OCI-LY1 (cell line): ENCODE data around the gene TCN2.

Experiments
- H2AFZ ChIP-seq: fragments of 200-600 bp; sonication (generic), shearing (Covaris generic); 2 replicates; pipeline ENCODE4 v1.6.0; 2014; ENCODE audit warnings: antibody characterized with exemption, mild to moderate bottlenecking, low read length
- H3F3A ChIP-seq: fragments of 200-600 bp; sonication (generic), shearing (Covaris generic); 2 replicates; pipeline ENCODE4 v1.6.0; 2014; ENCODE audit warnings: mild to moderate bottlenecking, antibody characterized with exemption, low read length, moderate library complexity; ENCODE audit not compliant: insufficient read depth
- H3K27ac ChIP-seq: fragments of 200-600 bp; sonication (generic); 2 replicates; pipeline ENCODE4 v1.5.1; 2014; ENCODE audit warnings: low read length, mixed run types, mild to moderate bottlenecking, low read depth; ENCODE audit not compliant: poor library complexity, severe bottlenecking
- H3K27me3 ChIP-seq: fragments of 200-600 bp; sonication (generic); 2 replicates; pipeline ENCODE4 v1.6.0; 2014; ENCODE audit warnings: antibody characterized with exemption, mild to moderate bottlenecking, low read length, moderate library complexity; ENCODE audit not compliant: insufficient read depth
- H3K36me3 ChIP-seq: fragments of 200-600 bp; sonication (generic); 2 replicates; pipeline ENCODE4 v1.6.1; 2014; ENCODE audit warnings: mild to moderate bottlenecking, antibody characterized with exemption, low read length, moderate library complexity, mixed read lengths; ENCODE audit not compliant: insufficient read depth
- H3K4me1 ChIP-seq: fragments of 200-600 bp; sonication (generic); 2 replicates; pipeline ENCODE4 v1.5.1; 2014; ENCODE audit warnings: mild to moderate bottlenecking, low read length, moderate library complexity; ENCODE audit not compliant: insufficient read depth, severe bottlenecking
- H3K4me2 ChIP-seq: fragments of 200-600 bp; sonication (generic), shearing (Covaris generic); 2 replicates; pipeline ENCODE4 v1.6.1; 2014; ENCODE audit warnings: low read length
- H3K4me3 ChIP-seq: fragments of 200-600 bp; sonication (generic); 2 replicates; pipeline ENCODE4 v1.5.1; 2014; ENCODE audit warnings: low read length, low read depth, mild to moderate bottlenecking, mixed read lengths; ENCODE audit not compliant: poor library complexity, severe bottlenecking
- H3K79me2 ChIP-seq: fragments of 200-600 bp; shearing (Covaris generic); 2 replicates; pipeline ENCODE4 v1.6.1; 2016; ENCODE audit warnings: mixed run types, low read length, mixed read lengths; ENCODE audit not compliant: insufficient read depth
- H3K9ac ChIP-seq: fragments of 200-600 bp; sonication (generic), shearing (Covaris generic); 2 replicates; pipeline ENCODE4 v1.6.1; 2014; ENCODE audit warnings: mild to moderate bottlenecking, low read length, mixed read lengths
- H3K9me2 ChIP-seq: fragments of 200-600 bp; sonication (generic), shearing (Covaris generic); 2 replicates; pipeline ENCODE4 v1.6.1; 2014; ENCODE audit warnings: low read depth, mild to moderate bottlenecking, low read length, mixed read lengths
- H3K9me3 ChIP-seq: fragments of 200-600 bp; shearing (Covaris generic); 2 replicates; pipeline ENCODE4 v1.6.1; 2014; ENCODE audit warnings: low read length, mixed read lengths
- H4K20me1 ChIP-seq: fragments of 200-600 bp; sonication (generic), shearing (Covaris generic); 2 replicates; pipeline ENCODE4 v1.6.0; 2016; ENCODE audit warnings: mild to moderate bottlenecking, low read length; ENCODE audit not compliant: insufficient read depth
- EZH2 ChIP-seq: fragments of 200-600 bp; sonication (generic), shearing (Covaris generic); IDR thresholded peaks from 2 replicates; pipeline ENCODE4 v1.8.0; 2017; ENCODE audit warnings: borderline replicate concordance, mixed run types, mild to moderate bottlenecking, antibody characterized with exemption, low read length, moderate library complexity, mixed read lengths
- TF ChIP-seq, protein P1 (sequence below): fragments of 200-600 bp; sonication (generic), shearing (Covaris generic); IDR thresholded peaks from 2 replicates; pipeline ENCODE4 v1.5.1; 2017; ENCODE audit warnings: mild to moderate bottlenecking, antibody characterized with exemption, low read length, moderate library complexity, mixed read lengths

Gene TCN2

DNA sequence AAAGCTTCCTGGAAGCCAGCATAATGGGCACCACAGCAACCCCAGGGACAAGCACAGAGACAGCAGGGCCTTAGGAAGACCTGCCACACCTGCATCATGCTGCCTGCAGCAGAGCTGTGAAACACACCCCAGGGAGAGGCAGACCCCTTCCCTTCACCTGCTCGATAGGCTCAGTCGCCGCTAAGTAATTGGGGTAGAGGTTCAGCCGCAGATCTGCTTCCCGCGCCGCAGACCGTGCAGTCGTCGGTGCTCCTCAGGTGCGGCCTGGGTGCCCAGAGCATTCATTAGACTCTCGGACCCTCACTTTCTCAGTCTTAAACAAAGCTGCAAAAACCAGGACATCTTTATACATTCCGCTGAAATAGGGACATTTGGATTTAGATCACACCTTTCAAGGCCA is 57.8 kb downstream of the TCN2 start:
- H3K4me3 ChIP-seq = no peak overlapping the region
- H3K79me2 ChIP-seq = no peaks in the 10 kb centered on the region
- no peak overlapping the region for H3K9ac ChIP-seq
- no peaks in the 10 kb centered on the region for H3F3A ChIP-seq
- no peak overlapping the region for H2AFZ ChIP-seq
- no peaks in the 10 kb centered on the region for H4K20me1 ChIP-seq
- no peak overlapping the region for H3K27ac ChIP-seq
- peaks cover 16% of the 10 kb centered on the region for H3K4me1 ChIP-seq
- H3K27me3 ChIP-seq = no peaks in the 10 kb centered on the region; the same call in 1 of the 2 replicates
- no peak overlapping the region for H3K4me2 ChIP-seq
- no peaks in the 10 kb centered on the region for H3K9me3 ChIP-seq
- H3K36me3 ChIP-seq = no peaks in the 10 kb centered on the region
- no peaks in the 10 kb centered on the region for H3K9me2 ChIP-seq
- TF ChIP-seq, protein P1, sequence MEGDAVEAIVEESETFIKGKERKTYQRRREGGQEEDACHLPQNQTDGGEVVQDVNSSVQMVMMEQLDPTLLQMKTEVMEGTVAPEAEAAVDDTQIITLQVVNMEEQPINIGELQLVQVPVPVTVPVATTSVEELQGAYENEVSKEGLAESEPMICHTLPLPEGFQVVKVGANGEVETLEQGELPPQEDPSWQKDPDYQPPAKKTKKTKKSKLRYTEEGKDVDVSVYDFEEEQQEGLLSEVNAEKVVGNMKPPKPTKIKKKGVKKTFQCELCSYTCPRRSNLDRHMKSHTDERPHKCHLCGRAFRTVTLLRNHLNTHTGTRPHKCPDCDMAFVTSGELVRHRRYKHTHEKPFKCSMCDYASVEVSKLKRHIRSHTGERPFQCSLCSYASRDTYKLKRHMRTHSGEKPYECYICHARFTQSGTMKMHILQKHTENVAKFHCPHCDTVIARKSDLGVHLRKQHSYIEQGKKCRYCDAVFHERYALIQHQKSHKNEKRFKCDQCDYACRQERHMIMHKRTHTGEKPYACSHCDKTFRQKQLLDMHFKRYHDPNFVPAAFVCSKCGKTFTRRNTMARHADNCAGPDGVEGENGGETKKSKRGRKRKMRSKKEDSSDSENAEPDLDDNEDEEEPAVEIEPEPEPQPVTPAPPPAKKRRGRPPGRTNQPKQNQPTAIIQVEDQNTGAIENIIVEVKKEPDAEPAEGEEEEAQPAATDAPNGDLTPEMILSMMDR = no peak
- TF ChIP-seq EZH2 = no peak

DNA sequence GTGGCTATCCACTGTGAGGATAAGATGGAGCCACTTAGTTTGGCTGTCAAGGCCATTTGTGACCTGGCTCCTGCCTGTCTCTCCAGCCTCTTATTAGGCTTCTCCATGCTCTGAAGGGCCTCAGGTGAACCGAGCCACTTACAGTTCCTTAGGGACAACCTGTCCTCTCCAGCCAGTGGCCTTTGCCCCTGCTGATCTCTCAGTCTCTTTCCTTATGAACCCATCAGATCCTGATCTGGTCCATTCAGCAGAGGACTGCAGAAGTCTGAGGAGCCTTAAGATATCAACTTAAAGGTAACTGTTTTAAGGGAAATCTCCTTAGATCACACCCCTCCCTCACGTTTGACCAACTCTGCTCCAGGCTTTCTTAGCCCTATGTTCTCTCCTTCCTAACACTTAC is 58.3 kb downstream of the TCN2 start:
- no peaks in the 10 kb centered on the region for H3F3A ChIP-seq
- no peak overlapping the region for H3K4me3 ChIP-seq
- H3K79me2 ChIP-seq = no peaks in the 10 kb centered on the region
- H4K20me1 ChIP-seq = no peaks in the 10 kb centered on the region
- peaks cover 16% of the 10 kb centered on the region for H3K4me1 ChIP-seq
- H3K9me2 ChIP-seq = no peaks in the 10 kb centered on the region
- H3K9ac ChIP-seq = no peak overlapping the region
- H3K36me3 ChIP-seq = no peaks in the 10 kb centered on the region
- no peaks in the 10 kb centered on the region; the same call in 1 of the 2 replicates for H3K27me3 ChIP-seq
- no peak overlapping the region for H2AFZ ChIP-seq
- H3K27ac ChIP-seq = no peak overlapping the region
- no peaks in the 10 kb centered on the region for H3K9me3 ChIP-seq
- no peak overlapping the region for H3K4me2 ChIP-seq
- TF ChIP-seq, protein P1 = no peak
- TF ChIP-seq EZH2 = no peak

DNA sequence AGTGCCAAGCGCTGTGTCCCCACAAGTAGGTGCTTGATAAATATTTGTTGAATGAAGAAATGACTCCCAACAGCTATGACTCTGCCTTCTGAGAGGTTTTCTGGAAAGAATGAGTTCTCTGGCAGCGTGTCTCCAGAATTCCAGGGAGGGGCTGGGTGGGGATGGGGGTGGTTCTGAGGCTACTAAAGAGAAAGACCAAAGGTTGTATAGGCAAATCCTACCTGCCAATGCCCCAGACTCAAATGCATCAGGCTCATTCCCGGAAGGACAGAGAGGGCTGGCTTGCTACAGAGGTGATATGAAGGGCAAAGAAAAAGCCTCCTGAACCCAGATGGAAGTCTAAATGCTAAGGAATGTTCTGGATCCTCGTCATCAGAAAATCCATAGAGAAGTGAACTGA is 58.8 kb downstream of the TCN2 start:
- TF ChIP-seq EZH2 = no peak
- TF ChIP-seq, protein P1 = no peak
- Histone ChIP-seq H3K9me3 (no peaks in the 10 kb centered on the region), H3K27ac (no peak overlapping the region), H4K20me1 (no peaks in the 10 kb centered on the region), H3K9ac (no peak overlapping the region), H3F3A (no peaks in the 10 kb centered on the region), H3K36me3 (no peaks in the 10 kb centered on the region), H3K4me2 (no peak overlapping the region), H3K4me1 (peaks cover 16% of the 10 kb centered on the region), H3K4me3 (no peak overlapping the region), H3K9me2 (no peaks in the 10 kb centered on the region), H2AFZ (no peak overlapping the region), H3K79me2 (no peaks in the 10 kb centered on the region), H3K27me3 (no peaks in the 10 kb centered on the region; the same call in 1 of the 2 replicates)
